ENCODE measurements around the gene OR51S1.
"Not testable (repeated sequence)": the region's sequence is repeated elsewhere in the genome, so short reads cannot be mapped to it uniquely, and the experiment has no call there.

Gene OR51S1

DNA sequence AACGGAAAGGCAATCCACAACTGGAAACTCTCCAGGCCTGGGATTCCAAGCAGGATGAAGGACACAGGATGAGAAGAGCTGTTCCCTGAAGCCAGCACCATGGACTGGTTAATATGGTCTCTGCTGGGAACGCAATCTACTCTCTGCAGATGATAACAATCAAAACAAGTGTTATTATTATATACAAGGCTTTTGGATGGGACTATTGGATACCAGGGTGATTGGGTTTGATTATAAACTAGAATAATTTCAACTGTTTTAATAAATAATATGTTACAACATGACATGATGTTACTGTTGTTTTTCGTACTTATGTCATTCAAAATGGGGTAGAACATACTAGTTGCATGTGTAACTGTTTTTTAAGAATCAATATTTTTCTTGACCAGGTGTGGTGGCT is 44.7 kb downstream of the OR51S1 start, which contains the start of gene OR52R1:
Gene OR52R1, minus strand, starts transcription at position 101 of the 400 bp plus-strand sequence. Its CDS starts 0 bp downstream, at position 101.
- H3K4me3 ChIP-seq (ENCODE audit: low read length): no peak within 1 kb of the TSS
- DNase-seq (ENCODE audit: low read depth): no peak
- no peaks in the 10 kb centered on the region for H3K27me3 ChIP-seq (replicated peaks; ENCODE audit: control insufficient read depth, insufficient read depth, low read length)
- H3K36me3 ChIP-seq (ENCODE audit: control insufficient read depth, insufficient read depth, low read length, severe bottlenecking): no peaks in the 10 kb centered on the region
- H3K9me3 ChIP-seq (ENCODE audit: control insufficient read depth, low read length): no peaks in the 10 kb centered on the region
- no peak within 1 kb of the TSS for H3K9ac ChIP-seq (ENCODE audit: low read length)
- H3K4me1 ChIP-seq (ENCODE audit: control insufficient read depth, insufficient read depth, low read length): no peaks in the 10 kb centered on the region

DNA sequence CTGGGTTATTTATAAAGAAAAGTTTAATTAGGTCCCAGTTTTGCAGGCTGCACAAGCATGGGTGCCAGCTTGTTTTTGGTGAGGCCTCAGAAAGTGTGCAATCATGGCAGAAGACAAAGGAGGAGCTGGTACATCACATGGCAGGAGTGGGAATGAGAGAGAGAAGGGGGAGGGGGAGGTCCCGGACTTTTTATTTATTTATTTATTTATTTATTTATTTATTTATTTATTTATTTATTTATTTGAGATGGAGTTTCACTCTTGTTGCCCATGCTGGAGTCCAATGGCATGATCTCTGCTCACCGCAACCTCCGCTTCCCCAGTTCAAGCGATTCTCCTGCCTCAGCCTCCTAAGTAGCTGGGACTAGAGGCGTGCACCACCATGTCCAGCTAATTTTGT is 47.7 kb downstream of the OR51S1 start:
- H3K4me3 ChIP-seq (ENCODE audit: low read length); H3K9ac ChIP-seq (ENCODE audit: low read length); DNase-seq (ENCODE audit: low read depth); H3K27me3 ChIP-seq (replicated peaks; ENCODE audit: control insufficient read depth, insufficient read depth, low read length); H3K9me3 ChIP-seq (ENCODE audit: control insufficient read depth, low read length); H3K36me3 ChIP-seq (ENCODE audit: control insufficient read depth, insufficient read depth, low read length, severe bottlenecking); H3K4me1 ChIP-seq (ENCODE audit: control insufficient read depth, insufficient read depth, low read length): not testable (repeated sequence)

DNA sequence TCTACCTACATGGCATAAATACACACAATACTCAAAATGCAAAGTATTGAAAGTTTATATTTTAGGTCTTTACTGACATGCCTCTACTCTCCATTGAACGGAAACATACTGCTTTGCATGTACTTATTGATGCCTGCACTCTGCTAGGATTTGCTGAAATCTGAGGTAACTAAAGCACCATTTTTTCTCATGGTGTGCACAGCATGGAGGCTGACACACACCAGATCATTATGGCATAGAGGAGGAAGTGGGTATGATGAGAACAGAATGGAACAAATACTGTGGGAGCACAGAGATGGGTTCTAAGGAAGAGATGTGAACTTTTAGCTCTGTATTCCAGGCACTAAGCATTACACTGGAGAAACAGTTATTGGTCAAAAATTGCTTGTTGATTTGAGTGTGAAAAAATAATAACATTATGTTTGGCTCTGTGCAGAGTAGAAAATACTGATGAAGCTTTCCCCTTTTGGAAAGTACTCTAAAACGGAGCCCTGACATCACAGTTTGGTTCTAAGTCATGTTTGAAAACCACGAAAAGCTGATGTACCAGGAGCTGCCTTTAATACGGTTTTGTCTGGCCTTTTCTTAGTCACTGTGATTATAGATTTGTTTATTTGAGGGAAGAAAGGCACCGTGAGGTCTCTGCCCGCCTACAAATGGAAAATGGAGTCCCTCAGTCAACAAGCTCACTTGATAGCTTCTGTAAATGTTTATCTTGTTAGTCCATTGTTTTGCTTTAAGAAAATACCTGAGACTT is 50.4 kb downstream of the OR51S1 start:
- Histone ChIP-seq H3K4me3 (ENCODE audit: low read length) (no peak overlapping the region), H3K27me3 (replicated peaks; ENCODE audit: control insufficient read depth, insufficient read depth, low read length) (no peaks in the 10 kb centered on the region), H3K9me3 (ENCODE audit: control insufficient read depth, low read length) (no peaks in the 10 kb centered on the region), H3K36me3 (ENCODE audit: control insufficient read depth, insufficient read depth, low read length, severe bottlenecking) (no peaks in the 10 kb centered on the region), H3K9ac (ENCODE audit: low read length) (no peak overlapping the region), H3K4me1 (ENCODE audit: control insufficient read depth, insufficient read depth, low read length) (no peaks in the 10 kb centered on the region)
- DNase-seq (ENCODE audit: low read depth): no peak
